Measurements from ENCODE around the gene CEP192. TPM values are rescaled to one million over a fixed set of nuclear protein-coding genes. Genes with fewer than 3 reads are reported as not detected.

Gene CEP192
- total and polyA plus RNA-seq, 2 of the 13 experiments (the other 11 are each of a cell fraction or from before 2014, with no cell fraction given): 15.3 to 24.7 TPM

- TF ChIP-seq HOMEZ (CRISPR knock-in tag; IDR thresholded peaks at IDR 0.05; ENCODE audit: low read depth) (no peak; the same call in 1 of the 2 replicates), MTA3 (CRISPR knock-in tag; IDR thresholded peaks at IDR 0.05) (no peak), SNAPC5 (CRISPR knock-in tag; IDR thresholded peaks at IDR 0.05; ENCODE audit: borderline replicate concordance) (peak; percentile 75; the same call in 1 of the 2 replicates), ZNF879 (CRISPR knock-in tag; IDR thresholded peaks at IDR 0.05) (peak; percentile 58; the same call in 1 of the 2 replicates), CENPX (CRISPR knock-in tag; IDR thresholded peaks at IDR 0.05) (no peak), RBM22 (optimal IDR thresholded peaks at IDR 0.05; ENCODE audit: low read length) (no peak), ZNF652 (CRISPR knock-in tag; IDR thresholded peaks at IDR 0.05; ENCODE audit: borderline replicate concordance, low read depth) (no peak), ZNF276 (CRISPR knock-in tag; IDR thresholded peaks at IDR 0.05; ENCODE audit: low read depth) (no peak), PBX2 (CRISPR knock-in tag; IDR thresholded peaks at IDR 0.05) (no peak), RFX1 (IDR thresholded peaks at IDR 0.05) (no peak), POLR2A (IDR thresholded peaks at IDR 0.05; ENCODE audit: insufficient read depth in 1 of 2, low read depth in 2 of 2, low read length in 2 of 2) (peak; percentile 85 to 96), TFE3 (CRISPR knock-in tag; IDR thresholded peaks at IDR 0.05) (peak; percentile 47; the same call in 1 of the 2 replicates), KDM5B (CRISPR knock-in tag; IDR thresholded peaks at IDR 0.05; ENCODE audit: borderline replicate concordance) (peak; percentile 98), ZNF501 (CRISPR knock-in tag; IDR thresholded peaks at IDR 0.05) (peak; percentile 98), NCOR1 (IDR thresholded peaks at IDR 0.05; ENCODE audit: borderline replicate concordance, low read length) (no peak), ZNF496 (CRISPR knock-in tag; IDR thresholded peaks at IDR 0.05; ENCODE audit: insufficient replicate concordance) (no peak), HOXA7 (CRISPR knock-in tag; IDR thresholded peaks at IDR 0.05) (no peak), ZBTB8A (CRISPR knock-in tag; IDR thresholded peaks at IDR 0.05; ENCODE audit: borderline replicate concordance, low read depth) (peak; percentile 28; the same call in 1 of the 2 replicates), RARA (CRISPR knock-in tag; IDR thresholded peaks at IDR 0.05) (peak; percentile 39; the same call in 1 of the 2 replicates), PRMT3 (CRISPR knock-in tag; IDR thresholded peaks at IDR 0.05; ENCODE audit: borderline replicate concordance, low read depth) (peak; percentile 50; the same call in 1 of the 2 replicates), WIZ (CRISPR knock-in tag; IDR thresholded peaks at IDR 0.05) (peak; percentile 36; the same call in 1 of the 2 replicates), ESRRA (CRISPR knock-in tag; IDR thresholded peaks at IDR 0.05; ENCODE audit: low read depth) (peak; percentile 89), ZBTB7A (CRISPR knock-in tag; IDR thresholded peaks at IDR 0.05) (no peak), ZNF777 (CRISPR knock-in tag; IDR thresholded peaks at IDR 0.05) (peak; percentile 77), SIN3B (IDR thresholded peaks at IDR 0.05; ENCODE audit: low read length) (peak; percentile 78; the same call in 1 of the 2 replicates)
These were observed at the start of gene CEP192 (continued) for GRCh38 chr18:12990967-12991820.

Measured in HepG2 (cell line).